Measurements from ENCODE around the gene ABCA13.

- TF ChIP-seq CTCF (conservative IDR thresholded peaks at IDR 0.05 in 1 of 2, IDR thresholded peaks at IDR 0.05 in 1 of 2; ENCODE audit: extremely low read depth in 1 of 2, insufficient read depth in 1 of 2, low read depth in 1 of 2, low read length in 2 of 2): no peak
- no peak for TF ChIP-seq EZH2 (IDR thresholded peaks at IDR 0.05; ENCODE audit: borderline replicate concordance, low read length)
Observed at GRCh38 chr7:48611993-48612392, 440.7 kb downstream of the ABCA13 start.
